GM19351 (cell line): ENCODE data around the gene PRPF6.

Experiments
- ATAC-seq: cut with Tn5 transposase; IDR thresholded peaks from one replicate; pipeline ENCODE4 v1.9.1; 2021; ENCODE audit warnings: mild to moderate bottlenecking, moderate library complexity; ENCODE audit not compliant: unreplicated experiment

Gene PRPF6

GRCh38 chr20:64047968-64048401, 67.1 kb downstream of the PRPF6 start:
- no peak for ATAC-seq

DNA sequence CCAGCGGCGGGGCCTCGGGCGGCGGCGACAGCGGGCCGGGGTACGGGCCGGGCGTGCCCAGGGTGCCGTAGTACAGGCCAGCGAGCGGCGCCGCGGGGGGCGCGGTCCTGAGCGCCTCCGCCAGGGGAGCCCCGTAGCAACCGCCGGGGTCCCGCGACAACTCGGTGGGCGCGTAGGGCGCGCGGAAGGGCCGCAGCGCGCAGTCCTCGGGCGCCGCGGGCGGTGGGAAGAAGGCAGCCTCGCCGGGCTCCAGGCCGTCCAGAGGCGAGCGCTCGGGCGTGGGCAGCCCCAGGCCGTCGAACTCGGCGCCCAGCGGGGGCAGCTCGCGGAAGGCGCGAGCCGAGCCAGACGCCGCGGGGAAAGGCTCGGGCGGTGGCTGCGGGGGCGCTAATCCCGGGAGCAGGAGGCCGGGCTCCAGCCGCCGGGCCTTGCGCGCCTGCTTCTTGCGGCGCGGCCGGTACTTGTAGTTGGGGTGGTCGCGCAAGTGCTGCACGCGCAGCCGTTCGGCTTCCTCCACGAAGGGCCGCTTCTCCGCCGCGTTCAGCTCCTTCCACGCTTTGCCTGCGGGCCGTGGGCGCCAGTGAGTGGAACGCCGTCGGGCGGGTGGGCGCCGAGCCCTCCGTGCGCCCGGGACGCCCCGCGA, 67.6 kb downstream of the PRPF6 start:
- no peak for ATAC-seq

- ATAC-seq, result no peak
Observed at GRCh38 chr20:64049060-64049877, 68.3 kb downstream of the PRPF6 start, which contains the start of gene SOX18. Gene SOX18, minus strand, starts transcription at chr20:64049639. Its CDS starts 123 bp downstream, at chr20:64049516.

- ATAC-seq, result no peak
Observed at GRCh38 chr20:64049878-64050260, 68.9 kb downstream of the PRPF6 start.

- ATAC-seq, result no peak
Observed at GRCh38 chr20:64050261-64051032, 69.5 kb downstream of the PRPF6 start.

GRCh38 chr20:64051033-64051452, 70.1 kb downstream of the PRPF6 start:
- ATAC-seq, result no peak

DNA sequence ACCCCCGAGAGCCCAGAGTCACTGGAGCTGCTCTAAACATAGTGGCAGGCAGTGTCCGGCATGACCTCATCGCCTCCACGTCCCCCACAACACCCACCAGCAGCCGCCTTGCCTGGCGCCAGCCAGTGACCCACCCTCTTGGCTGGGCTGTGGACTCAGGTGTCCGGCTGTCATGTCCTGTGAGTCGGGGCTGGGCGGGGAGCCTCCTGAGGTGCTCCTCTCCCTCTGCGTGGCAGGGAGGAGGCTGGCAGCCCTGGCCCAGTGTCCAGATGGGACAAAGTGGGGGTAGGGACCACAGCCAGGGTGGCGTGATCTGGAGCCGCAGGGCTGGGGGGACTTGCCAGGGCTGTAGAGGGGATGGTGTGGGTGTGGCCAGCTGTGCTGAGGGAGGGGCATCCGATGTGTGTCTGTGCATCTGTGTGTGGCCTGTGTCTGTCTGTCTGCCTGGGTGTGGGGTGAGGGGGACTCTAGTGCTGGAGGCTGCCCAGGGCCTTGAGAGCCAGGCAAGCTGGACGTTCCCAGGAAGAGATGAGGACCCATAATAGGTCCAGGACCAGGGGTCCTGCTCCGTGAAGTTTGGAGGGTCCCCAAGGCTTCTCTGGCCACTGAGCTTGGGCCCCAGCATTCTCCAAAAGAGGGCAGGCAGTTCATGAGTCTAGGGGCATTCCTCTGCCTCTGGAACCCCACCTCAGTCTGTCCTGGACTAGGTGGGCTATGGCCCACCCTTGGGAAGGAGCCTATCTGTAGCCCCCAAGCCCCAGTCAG, 70.8 kb downstream of the PRPF6 start:
- ATAC-seq, result no peak

DNA sequence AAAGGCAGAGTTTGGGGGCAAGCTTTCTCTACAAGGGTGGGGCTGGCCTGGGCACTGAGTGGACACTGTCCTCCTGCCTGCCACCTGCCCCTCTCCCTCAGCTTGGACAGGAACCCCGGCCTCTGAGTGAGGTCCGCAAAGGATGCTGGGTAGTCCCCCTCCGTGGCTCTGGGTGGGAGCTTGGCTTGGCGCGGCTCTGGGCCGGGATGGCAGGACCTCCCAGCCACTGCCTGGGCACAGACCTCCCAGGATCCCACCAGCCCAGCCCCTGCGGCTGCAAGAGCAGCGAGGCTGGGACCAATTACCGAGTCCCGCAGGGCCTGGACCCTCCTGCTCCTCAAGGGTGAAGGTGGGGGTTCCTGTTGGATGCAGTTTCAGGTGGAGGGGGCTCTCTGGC, 71.4 kb downstream of the PRPF6 start:
- ATAC-seq, result no peak

- no peak for ATAC-seq
Observed at GRCh38 chr20:64052987-64053840, 72.3 kb downstream of the PRPF6 start.

- ATAC-seq, result no peak
Observed at GRCh38 chr20:64053841-64054661, 73.1 kb downstream of the PRPF6 start.

DNA sequence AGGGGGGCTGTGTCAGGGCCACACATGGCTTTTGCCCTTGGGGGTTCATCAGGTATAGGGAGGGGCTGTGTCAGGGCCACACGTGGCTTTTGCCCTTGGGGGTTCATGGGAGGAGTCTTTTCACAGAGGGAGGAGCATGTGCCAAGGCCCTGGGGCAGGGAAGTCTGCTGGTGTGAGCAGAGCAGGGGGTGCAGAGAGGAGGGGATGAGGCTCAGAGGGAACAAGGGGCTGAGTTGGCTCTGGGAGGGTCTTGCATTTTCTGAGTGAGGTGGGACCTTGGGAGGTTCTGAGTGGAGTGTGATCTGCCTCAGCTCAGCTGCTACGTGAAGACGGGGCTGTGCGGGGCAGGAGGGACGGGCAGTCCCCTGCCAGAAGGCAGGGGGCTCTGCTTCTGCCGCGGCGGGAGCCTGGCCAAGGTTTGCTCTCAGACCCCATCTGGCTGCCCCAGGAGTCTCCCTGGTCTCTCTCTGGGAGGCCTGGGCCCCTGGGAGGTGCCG, 74.5 kb downstream of the PRPF6 start:
- no peak for ATAC-seq

GRCh38 chr20:64055893-64056638, 75.1 kb downstream of the PRPF6 start:
- ATAC-seq, result no peak

GRCh38 chr20:64056639-64056888, 75.6 kb downstream of the PRPF6 start:
- no peak for ATAC-seq

- ATAC-seq, result no peak
Observed at GRCh38 chr20:64056889-64057627, 76.1 kb downstream of the PRPF6 start.

- ATAC-seq, result no peak
Observed at GRCh38 chr20:64057628-64058498, 76.9 kb downstream of the PRPF6 start.

- ATAC-seq, result no peak
Observed at GRCh38 chr20:64058536-64058935, 77.6 kb downstream of the PRPF6 start.

DNA sequence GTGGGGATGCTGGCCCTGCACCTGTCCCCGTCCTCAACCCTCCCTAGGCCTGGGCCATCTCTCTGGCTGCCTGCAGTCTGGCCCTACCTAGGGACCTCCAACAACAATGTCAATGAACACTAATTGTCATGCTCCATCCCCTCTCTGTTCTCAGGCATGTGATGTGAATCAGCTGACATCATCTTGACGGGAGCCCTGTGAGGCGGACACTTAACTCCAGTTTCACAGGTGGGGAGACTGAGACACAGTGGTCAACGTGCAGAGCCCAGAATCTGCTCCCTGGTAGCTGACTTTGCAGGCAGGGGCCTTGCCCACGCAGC, 81.3 kb downstream of the PRPF6 start:
- no peak for ATAC-seq
